Effector memory CD4-positive, alpha-beta T cell (primary cell): ENCODE results near the gene MCM8.

Source experiments
- DNase-seq, 3 donors: peaks; one replicate each; pipeline ENCODE4 v3.0.0-alpha.2; 2020
- H3K27ac ChIP-seq: 2 replicates; pipeline ENCODE4 v1.7.0; 2013; ENCODE audit warnings: mild to moderate bottlenecking, low read length, moderate library complexity; ENCODE audit not compliant: insufficient read depth, poor library complexity, severe bottlenecking
- H3K27me3 ChIP-seq: replicated peaks from 2 replicates; pipeline ENCODE4 v1.7.0; 2013; ENCODE audit warnings: mild to moderate bottlenecking, low read length; ENCODE audit not compliant: insufficient read depth, control insufficient read depth, poor library complexity, severe bottlenecking
- H3K36me3 ChIP-seq: 2 replicates; pipeline ENCODE4 v1.7.0; 2013; ENCODE audit warnings: mild to moderate bottlenecking, low read length, moderate library complexity; ENCODE audit not compliant: control insufficient read depth, insufficient read depth
- H3K4me1 ChIP-seq: 2 replicates; pipeline ENCODE4 v1.7.0; 2013; ENCODE audit warnings: low read length, mild to moderate bottlenecking; ENCODE audit not compliant: control insufficient read depth, insufficient read depth, poor library complexity, severe bottlenecking
- H3K4me3 ChIP-seq: 2 replicates; pipeline ENCODE4 v1.7.0; 2013; ENCODE audit warnings: low read length, low read depth, mild to moderate bottlenecking; ENCODE audit not compliant: insufficient read depth, poor library complexity, severe bottlenecking
- H3K9me3 ChIP-seq: 2 replicates; pipeline ENCODE4 v1.7.0; 2013; ENCODE audit warnings: mild to moderate bottlenecking, low read length, moderate library complexity; ENCODE audit not compliant: control insufficient read depth

MCM8 gene

GRCh38 chr20:6034134-6034969 is 83.9 kb downstream of the MCM8 start:
- no peak overlapping the region for H3K27ac ChIP-seq
- H3K4me1 ChIP-seq, result no peaks in the 10 kb centered on the region
- peaks cover 34% of the 10 kb centered on the region for H3K36me3 ChIP-seq
- H3K4me3 ChIP-seq, result no peak overlapping the region
- no peak for DNase-seq
- no peaks in the 10 kb centered on the region for H3K9me3 ChIP-seq
- H3K27me3 ChIP-seq, result no peaks in the 10 kb centered on the region

- no peak for DNase-seq
- Histone ChIP-seq H3K27me3 (no peaks in the 10 kb centered on the region), H3K4me1 (no peaks in the 10 kb centered on the region), H3K4me3 (no peak overlapping the region), H3K36me3 (peaks cover 47% of the 10 kb centered on the region), H3K9me3 (no peaks in the 10 kb centered on the region), H3K27ac (no peak overlapping the region)
Measured at GRCh38 chr20:6036213-6036612, 85.8 kb downstream of the MCM8 start.

- Histone ChIP-seq H3K9me3 (no peaks in the 10 kb centered on the region), H3K27me3 (no peaks in the 10 kb centered on the region), H3K27ac (no peak overlapping the region), H3K4me3 (no peak overlapping the region), H3K4me1 (no peaks in the 10 kb centered on the region), H3K36me3 (peaks cover 53% of the 10 kb centered on the region)
- no peak for DNase-seq
Measured at GRCh38 chr20:6037082-6037481, 86.6 kb downstream of the MCM8 start.

GRCh38 chr20:6038256-6038655 is 87.8 kb downstream of the MCM8 start:
- peaks cover 46% of the 10 kb centered on the region for H3K36me3 ChIP-seq
- no peak overlapping the region for H3K27ac ChIP-seq
- H3K9me3 ChIP-seq, result no peaks in the 10 kb centered on the region
- DNase-seq, result no peak
- H3K4me3 ChIP-seq, result no peak overlapping the region
- H3K4me1 ChIP-seq, result no peaks in the 10 kb centered on the region
- H3K27me3 ChIP-seq, result no peaks in the 10 kb centered on the region

GRCh38 chr20:6039766-6040165 is 89.3 kb downstream of the MCM8 start:
- Histone ChIP-seq H3K4me1 (no peaks in the 10 kb centered on the region), H3K4me3 (no peak overlapping the region), H3K27ac (no peak overlapping the region), H3K9me3 (no peaks in the 10 kb centered on the region), H3K36me3 (peaks cover 34% of the 10 kb centered on the region), H3K27me3 (no peaks in the 10 kb centered on the region)
- no peak for DNase-seq

GRCh38 chr20:6040540-6040939 is 90.1 kb downstream of the MCM8 start:
- Histone ChIP-seq H3K27me3 (no peaks in the 10 kb centered on the region), H3K9me3 (no peaks in the 10 kb centered on the region), H3K4me1 (no peaks in the 10 kb centered on the region), H3K36me3 (peaks cover 34% of the 10 kb centered on the region), H3K4me3 (no peak overlapping the region), H3K27ac (no peak overlapping the region)
- no peak for DNase-seq

GRCh38 chr20:6040958-6041807 is 90.7 kb downstream of the MCM8 start:
- no peak overlapping the region for H3K27ac ChIP-seq
- no peak overlapping the region for H3K4me3 ChIP-seq
- DNase-seq, result no peak
- H3K9me3 ChIP-seq, result no peaks in the 10 kb centered on the region
- no peaks in the 10 kb centered on the region for H3K4me1 ChIP-seq
- H3K27me3 ChIP-seq, result no peaks in the 10 kb centered on the region
- peaks cover 33% of the 10 kb centered on the region for H3K36me3 ChIP-seq

- Histone ChIP-seq H3K9me3 (no peaks in the 10 kb centered on the region), H3K36me3 (peaks cover 27% of the 10 kb centered on the region), H3K27me3 (no peaks in the 10 kb centered on the region), H3K27ac (no peak overlapping the region), H3K4me3 (no peak overlapping the region), H3K4me1 (no peaks in the 10 kb centered on the region)
- no peak for DNase-seq
Measured at GRCh38 chr20:6041808-6042265, 91.4 kb downstream of the MCM8 start.

- DNase-seq, result no peak
- no peaks in the 10 kb centered on the region for H3K9me3 ChIP-seq
- H3K27ac ChIP-seq, result no peak overlapping the region
- H3K36me3 ChIP-seq, result peaks cover 21% of the 10 kb centered on the region
- H3K4me3 ChIP-seq, result no peak overlapping the region
- no peaks in the 10 kb centered on the region for H3K4me1 ChIP-seq
- no peaks in the 10 kb centered on the region for H3K27me3 ChIP-seq
Measured at GRCh38 chr20:6044115-6044514, 93.7 kb downstream of the MCM8 start.

- H3K4me1 ChIP-seq, result no peaks in the 10 kb centered on the region
- H3K36me3 ChIP-seq, result peaks cover 14% of the 10 kb centered on the region
- DNase-seq, result no peak
- H3K27me3 ChIP-seq, result no peaks in the 10 kb centered on the region
- H3K4me3 ChIP-seq, result no peak overlapping the region
- no peaks in the 10 kb centered on the region for H3K9me3 ChIP-seq
- no peak overlapping the region for H3K27ac ChIP-seq
Measured at GRCh38 chr20:6045566-6045965, 95.1 kb downstream of the MCM8 start.
